ENCODE measurements around the gene ACTL7B. TPM values are rescaled to one million over a fixed set of nuclear protein-coding genes. Genes with fewer than 3 reads are reported as not detected.
"Not testable (repeated sequence)": the region's sequence is repeated elsewhere in the genome, so short reads cannot be mapped to it uniquely, and the experiment has no call there.

Gene ACTL7B
- total and polyA plus RNA-seq, 10 of the 15 experiments (the other 5 are each of a cell fraction or from before 2014, with no cell fraction given), result not detected

DNA sequence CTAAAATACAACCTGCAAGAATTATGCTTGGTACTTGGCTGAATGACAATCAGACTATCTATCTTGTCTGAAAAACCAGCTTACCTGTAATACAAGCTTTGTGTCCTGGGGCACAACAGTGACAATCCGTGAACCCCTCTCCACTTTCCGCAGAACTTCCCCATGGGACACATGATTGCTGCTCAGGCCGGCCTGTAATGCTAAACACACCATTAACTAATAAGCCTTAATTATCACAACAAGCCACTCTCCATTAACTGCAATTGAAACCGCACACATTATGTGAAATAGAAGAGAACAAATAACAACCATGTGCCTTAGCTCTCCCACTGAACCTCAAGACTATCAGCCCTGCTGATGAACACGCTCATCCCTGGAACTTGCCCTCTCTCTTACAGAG lies 44.4 kb upstream of the ACTL7B start (continued):
- no peak for TF ChIP-seq POLR2AphosphoS5 (IDR thresholded peaks at IDR 0.05; ENCODE audit: low read length)
- TF ChIP-seq NR2C2 (IDR thresholded peaks at IDR 0.05; ENCODE audit: borderline replicate concordance, control insufficient read depth, insufficient read length, low read depth), result no peak
- TF ChIP-seq KLF5 (IDR thresholded peaks at IDR 0.05; ENCODE audit: partially characterized antibody), result no peak
- TF ChIP-seq RAD51 (IDR thresholded peaks at IDR 0.05), result no peak
- no peak for TF ChIP-seq USF1 (IDR thresholded peaks at IDR 0.05; ENCODE audit: borderline replicate concordance, extremely low read length, insufficient read depth, low read depth, low read length)
- TF ChIP-seq NFXL1 (IDR thresholded peaks at IDR 0.05; ENCODE audit: borderline replicate concordance), result no peak
- no peak for TF ChIP-seq ZBED1 (IDR thresholded peaks at IDR 0.05; ENCODE audit: borderline replicate concordance)
- TF ChIP-seq BMI1 (IDR thresholded peaks at IDR 0.05; ENCODE audit: borderline replicate concordance), result no peak
- TF ChIP-seq, protein P1, sequence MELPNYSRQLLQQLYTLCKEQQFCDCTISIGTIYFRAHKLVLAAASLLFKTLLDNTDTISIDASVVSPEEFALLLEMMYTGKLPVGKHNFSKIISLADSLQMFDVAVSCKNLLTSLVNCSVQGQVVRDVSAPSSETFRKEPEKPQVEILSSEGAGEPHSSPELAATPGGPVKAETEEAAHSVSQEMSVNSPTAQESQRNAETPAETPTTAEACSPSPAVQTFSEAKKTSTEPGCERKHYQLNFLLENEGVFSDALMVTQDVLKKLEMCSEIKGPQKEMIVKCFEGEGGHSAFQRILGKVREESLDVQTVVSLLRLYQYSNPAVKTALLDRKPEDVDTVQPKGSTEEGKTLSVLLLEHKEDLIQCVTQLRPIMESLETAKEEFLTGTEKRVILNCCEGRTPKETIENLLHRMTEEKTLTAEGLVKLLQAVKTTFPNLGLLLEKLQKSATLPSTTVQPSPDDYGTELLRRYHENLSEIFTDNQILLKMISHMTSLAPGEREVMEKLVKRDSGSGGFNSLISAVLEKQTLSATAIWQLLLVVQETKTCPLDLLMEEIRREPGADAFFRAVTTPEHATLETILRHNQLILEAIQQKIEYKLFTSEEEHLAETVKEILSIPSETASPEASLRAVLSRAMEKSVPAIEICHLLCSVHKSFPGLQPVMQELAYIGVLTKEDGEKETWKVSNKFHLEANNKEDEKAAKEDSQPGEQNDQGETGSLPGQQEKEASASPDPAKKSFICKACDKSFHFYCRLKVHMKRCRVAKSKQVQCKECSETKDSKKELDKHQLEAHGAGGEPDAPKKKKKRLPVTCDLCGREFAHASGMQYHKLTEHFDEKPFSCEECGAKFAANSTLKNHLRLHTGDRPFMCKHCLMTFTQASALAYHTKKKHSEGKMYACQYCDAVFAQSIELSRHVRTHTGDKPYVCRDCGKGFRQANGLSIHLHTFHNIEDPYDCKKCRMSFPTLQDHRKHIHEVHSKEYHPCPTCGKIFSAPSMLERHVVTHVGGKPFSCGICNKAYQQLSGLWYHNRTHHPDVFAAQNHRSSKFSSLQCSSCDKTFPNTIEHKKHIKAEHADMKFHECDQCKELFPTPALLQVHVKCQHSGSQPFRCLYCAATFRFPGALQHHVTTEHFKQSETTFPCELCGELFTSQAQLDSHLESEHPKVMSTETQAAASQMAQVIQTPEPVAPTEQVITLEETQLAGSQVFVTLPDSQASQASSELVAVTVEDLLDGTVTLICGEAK (IDR thresholded peaks at IDR 0.05; ENCODE audit: borderline replicate concordance), result no peak
- TF ChIP-seq BCLAF1 (IDR thresholded peaks at IDR 0.05), result no peak

- BruUV-seq (replicated peaks), result not testable (repeated sequence)
- POLR2A ChIA-PET, result interaction anchor here (0.5 kb wide), 1 partner anchor 185 kb away, joined by 6 read pairs; no protein-coding TSS in a partner anchor
Measured at GRCh38 chr9:108899023-108899695, 43.4 kb upstream of the ACTL7B start.

More at GRCh38 chr9:108899023-108899695, 43.4 kb upstream of the ACTL7B start:
- H3K9ac ChIP-seq (ENCODE audit: control insufficient read depth, insufficient read depth, low read length); RAD21 ChIA-PET (ENCODE audit: unreplicated experiment); in situ Hi-C loops (cut with MboI); H3K27ac ChIP-seq (ENCODE audit: control insufficient read depth, insufficient read depth); ATAC-seq; H3K4me3 ChIP-seq; H2AFZ ChIP-seq (ENCODE audit: control insufficient read depth, low read depth, low read length); H3K4me2 ChIP-seq (ENCODE audit: control insufficient read depth, insufficient read depth); DNase-seq (ENCODE audit: low read depth, low spot score); H4K20me1 ChIP-seq (ENCODE audit: control insufficient read depth, insufficient read depth); H3K36me3 ChIP-seq (ENCODE audit: control insufficient read depth in 2 of 2, insufficient read depth in 2 of 2, low read length in 1 of 2); intact Hi-C loops (cut with micrococcal nuclease; ENCODE audit: unreplicated experiment); FAIRE-seq; H3K79me2 ChIP-seq (ENCODE audit: control insufficient read depth, insufficient read depth, low read length); H3K27me3 ChIP-seq (replicated peaks in 1 of 2; ENCODE audit: control insufficient read depth in 2 of 2, insufficient read depth in 2 of 2, low read length in 1 of 2); H3K9me3 ChIP-seq (replicated peaks; ENCODE audit: control insufficient read depth, insufficient read depth, low read length); H3K4me1 ChIP-seq (ENCODE audit: control insufficient read depth, insufficient read depth, low read length): not testable (repeated sequence)
- 90% methylated on average over 8 of the region's 8 CpGs for WGBS (ENCODE audit: insufficient coverage, insufficient replicate concordance, low lambda C conversion rate, missing lambda C conversion rate)
- ChIA-PET SMC1A (ENCODE audit: uncharacterized antibody, unreplicated experiment) (interaction anchor here (0.7 to 1.2 kb wide), 4 partner anchors 21 to 513 kb away, joined by 3 read pairs; no protein-coding TSS in a partner anchor), CTCF (interaction anchor here (0.6 to 2.1 kb wide), 3 partner anchors 54 to 175 kb away, joined by 3 to 9 read pairs (median 3); no protein-coding TSS in a partner anchor)
